Stimulated activated CD4-positive, alpha-beta T cell treated with anti-CD3 and anti-CD28 coated beads, TNF-alpha, amount 100 ng/mL, for 1 hour (primary cell): ENCODE data around the gene RELT.

Experiments
- DNase-seq, 3 donors: peaks; one replicate each; pipeline ENCODE4 v3.0.0-alpha.2; 2020; ENCODE audit warnings: low read depth in 3 of 3, low spot score in 1 of 3

RELT gene

DNA sequence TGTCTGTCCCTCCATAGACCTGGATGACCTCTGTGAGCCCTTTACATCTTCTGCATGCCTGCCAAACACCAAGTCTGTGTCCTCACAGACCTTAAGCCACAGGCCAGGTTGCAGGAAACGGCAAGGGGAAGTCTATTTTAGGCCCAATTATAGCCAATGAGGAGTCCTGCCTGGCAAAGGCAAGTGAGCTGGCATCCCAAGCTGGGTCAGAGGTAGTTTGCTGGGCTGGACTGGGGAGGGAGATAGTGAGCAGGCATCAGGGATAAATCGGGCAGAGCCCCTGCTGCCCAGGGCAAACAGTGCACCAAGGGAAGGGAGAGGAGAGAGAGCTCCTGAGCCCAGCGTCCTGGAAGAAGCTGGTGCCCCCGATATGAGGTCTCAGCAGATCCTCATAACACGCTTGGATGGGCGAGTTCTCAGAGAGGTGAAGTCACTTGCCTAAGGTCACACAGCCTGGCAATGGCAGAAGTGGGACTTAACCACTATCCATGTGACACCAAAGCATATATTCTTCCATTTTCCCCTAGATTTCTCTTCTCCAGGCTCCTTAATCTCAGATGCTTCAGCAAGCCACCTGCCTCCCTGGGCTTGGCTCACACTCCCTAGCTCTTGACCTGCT is 3.7 kb upstream of the RELT start:
- no peak for DNase-seq

DNA sequence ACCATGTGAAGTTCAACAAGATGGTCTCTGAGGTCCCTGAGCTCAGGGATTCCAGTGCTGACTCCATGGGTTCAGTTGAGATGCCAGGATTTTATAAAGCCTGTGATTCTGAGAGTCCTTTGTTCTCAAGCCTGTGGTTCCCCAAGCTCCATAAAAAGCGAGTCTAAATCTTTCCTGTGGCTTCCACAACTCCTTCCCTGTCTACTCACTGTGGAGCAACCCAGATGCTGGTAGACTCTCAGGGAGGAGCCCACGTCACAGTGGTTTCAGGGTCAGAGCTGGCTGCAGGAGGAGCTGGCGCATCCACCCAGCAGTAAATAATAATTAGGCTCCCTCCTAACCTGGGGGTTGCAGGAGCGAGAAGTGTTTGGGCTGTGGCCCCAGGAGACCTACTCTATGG is 2.0 kb upstream of the RELT start:
- DNase-seq: no peak

DNA sequence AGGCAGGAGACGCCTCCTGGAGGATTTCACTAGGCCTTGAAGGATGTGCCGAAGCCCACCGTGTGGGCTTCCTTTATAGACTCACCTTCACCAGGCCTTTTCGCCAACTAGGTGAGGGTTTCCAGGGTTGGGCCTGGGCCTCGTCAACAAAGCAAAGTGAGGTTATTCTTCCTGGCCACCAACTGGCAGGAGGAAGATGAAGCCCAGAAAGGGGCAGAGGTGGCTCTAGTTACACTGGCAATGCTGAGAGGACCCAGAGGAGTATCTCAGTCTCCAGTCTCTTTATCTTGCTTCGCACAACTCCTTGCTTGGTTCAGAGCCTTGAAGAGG is 404 bp upstream of the RELT start:
- no peak for DNase-seq

DNA sequence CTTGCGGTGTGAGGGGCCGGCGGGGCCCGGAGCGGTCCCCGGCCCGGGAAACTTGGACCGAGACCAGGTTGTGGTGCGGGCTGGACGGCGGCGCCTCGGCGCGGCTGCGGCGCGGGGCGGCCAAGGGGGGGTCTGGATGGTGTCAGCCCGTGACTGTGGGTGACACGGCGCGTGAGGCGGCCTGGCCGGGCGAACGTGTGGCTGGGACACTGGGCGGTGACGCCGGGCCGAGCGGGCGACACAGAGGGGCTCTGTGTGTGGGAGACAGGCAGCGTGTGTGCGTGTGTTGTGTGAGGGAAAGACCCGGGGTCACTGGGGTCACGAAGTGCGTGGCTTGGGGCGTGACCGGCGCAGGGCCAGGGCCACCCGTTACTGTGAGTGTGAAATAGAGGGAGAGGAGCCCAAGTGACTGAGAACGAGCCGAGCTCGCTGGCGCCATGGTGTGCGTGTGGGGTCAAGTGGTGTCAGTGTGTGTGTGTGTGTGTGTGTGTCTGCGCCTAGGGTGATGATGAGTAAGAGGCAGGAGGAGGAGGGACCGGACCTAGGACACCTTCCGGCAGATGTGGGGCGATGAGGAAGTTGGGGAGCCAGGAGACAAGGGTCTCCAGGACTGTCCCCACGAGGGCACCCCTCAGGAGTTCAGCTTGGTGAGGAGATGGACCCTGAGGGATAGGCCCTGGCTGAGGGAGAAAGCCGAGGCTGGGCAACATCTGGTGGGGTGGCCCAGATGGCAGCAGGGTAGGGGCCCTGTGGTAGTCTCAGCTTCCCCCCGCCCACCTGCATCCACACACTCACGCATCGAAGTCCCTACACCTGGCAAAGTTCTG is 817 bp downstream of the RELT start:
- DNase-seq: peak in 1 of 3 donors; percentile 38

DNA sequence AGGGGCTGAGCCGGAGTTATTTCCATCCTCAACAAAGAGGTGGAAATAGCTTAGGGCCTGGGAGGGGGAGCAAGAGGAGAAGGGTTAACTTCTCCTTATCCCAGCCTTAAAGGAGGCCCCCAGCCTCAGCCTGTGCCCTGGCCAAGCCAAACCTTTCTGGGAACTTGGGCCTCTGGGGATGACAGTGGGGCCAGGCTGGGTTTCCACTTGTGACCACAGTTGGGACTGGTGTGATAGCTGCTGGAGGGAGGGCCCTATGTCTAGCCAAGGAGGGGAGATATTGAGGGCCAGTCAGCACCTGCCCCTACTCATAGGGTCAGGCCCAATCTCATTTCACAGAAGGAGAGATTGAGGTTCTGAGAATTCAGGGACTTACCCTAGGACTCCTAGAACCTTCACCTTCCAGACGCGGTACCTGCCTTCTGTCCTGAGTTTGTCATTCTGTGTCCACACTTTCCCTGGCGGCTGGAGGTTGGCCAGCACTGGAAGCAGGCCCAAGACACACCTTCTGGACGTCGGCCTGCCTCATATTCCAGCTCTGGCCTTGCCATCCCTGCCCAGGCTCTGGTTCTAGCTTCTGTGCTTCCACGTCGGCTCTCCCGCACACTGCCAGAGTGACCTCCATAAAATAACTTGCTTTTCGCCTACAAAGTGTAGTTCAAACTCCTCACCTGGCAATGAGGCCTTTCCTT is 3.1 kb downstream of the RELT start:
- DNase-seq: no peak

DNA sequence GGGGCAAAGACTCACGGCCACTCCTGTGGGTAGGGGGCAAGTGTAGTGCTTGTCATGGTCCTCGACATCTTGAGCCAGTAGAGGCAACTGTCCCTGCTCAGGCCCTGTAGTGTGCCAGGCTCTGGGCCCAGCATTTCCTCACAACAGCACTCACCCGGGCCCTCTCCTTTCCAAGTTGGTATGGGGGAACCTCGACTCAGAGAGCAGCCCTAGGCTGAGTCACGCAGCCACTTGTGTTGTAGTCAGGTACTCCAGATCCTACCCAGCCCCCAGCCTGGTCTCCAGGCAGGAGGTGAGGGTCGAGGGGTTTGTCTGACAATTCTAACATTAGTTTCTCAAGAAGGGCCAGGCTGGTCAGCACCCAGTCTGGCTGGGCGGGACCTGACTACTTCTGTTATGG is 4.1 kb downstream of the RELT start:
- no peak for DNase-seq

DNA sequence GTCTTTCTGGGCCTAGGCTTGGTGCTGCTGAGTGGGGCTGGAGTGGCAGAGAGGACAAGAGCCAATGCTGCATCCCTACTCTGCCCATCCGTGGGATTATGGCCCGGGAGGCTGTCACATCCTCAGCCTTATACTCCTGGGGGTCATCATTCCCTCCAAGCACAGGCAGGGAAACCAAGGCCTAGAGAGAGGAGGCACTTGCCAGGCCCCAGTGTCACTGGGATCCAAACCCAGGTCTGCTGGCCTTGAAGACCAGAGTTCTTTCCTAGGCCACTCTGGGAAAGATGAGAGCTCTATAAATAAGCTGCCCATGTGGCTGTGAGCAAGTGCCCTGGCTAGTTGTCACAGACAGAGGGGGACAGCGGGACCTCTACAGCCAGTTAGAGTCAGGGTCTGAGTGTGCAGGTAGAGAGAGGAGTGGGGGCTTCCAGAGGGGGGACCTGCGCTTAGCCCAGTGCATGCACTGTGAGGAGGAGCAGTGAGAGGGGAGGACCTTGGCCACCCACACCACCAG is 4.8 kb downstream of the RELT start:
- DNase-seq: no peak

DNA sequence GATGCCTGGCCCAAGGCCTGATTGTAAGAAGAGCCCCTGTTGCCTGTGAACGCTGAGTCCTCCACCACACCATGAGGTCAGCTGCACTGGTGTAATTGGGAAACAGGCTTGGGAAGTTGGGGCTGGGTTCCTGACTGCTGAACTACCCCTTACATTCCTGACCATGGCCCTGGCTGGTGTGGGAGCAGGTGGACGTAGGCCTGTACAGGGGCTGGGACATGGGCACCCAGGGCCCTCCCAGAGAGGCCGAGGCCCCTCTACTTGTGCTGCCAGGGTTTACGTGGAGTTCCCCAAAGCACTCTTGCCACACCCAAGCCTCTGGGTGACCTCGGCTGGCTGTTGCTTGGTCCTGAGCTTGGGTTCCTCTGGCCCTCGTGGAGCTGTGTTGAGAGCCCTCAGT is 5.4 kb downstream of the RELT start:
- no peak for DNase-seq

DNA sequence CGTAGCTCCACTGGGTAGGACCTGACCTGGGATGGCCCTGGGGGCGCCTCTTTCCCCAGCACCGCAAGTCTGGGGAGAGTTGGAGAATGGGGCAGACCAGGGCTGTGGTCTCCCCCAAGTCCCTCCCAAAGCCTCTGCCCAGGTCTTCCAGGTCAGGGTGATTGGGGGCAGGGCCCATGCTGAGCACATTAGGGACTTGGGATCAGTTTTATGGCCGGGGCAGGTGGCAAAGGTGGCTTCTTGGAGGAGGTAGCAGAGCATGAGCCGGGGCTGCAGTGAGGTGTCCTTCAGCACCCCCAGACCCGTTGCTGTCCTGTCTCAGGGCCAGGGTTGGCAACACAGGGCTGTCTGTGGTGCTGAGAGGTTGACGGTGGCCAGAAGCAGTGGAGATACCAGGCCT is 6.0 kb downstream of the RELT start:
- no peak for DNase-seq

DNA sequence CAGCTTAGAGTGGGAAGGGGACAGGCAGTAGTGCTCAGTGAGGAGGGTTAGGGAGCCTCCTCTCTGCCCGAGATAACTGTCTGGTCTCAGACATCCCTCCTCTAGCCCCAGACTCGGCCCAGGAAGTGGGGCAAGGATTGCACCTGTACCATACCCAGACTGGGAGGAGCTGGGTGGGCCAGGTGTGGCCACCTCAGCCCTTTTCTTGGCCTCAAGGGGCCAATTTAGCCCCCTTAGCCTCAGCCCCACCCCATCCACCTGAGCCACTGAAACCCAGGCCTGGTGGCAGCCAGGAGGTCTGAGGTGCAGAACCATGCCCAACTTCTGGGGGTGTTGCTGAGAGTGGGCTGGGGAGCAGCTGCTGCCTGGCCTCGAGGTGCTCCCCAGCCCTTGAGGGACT is 6.5 kb downstream of the RELT start:
- DNase-seq: no peak

DNA sequence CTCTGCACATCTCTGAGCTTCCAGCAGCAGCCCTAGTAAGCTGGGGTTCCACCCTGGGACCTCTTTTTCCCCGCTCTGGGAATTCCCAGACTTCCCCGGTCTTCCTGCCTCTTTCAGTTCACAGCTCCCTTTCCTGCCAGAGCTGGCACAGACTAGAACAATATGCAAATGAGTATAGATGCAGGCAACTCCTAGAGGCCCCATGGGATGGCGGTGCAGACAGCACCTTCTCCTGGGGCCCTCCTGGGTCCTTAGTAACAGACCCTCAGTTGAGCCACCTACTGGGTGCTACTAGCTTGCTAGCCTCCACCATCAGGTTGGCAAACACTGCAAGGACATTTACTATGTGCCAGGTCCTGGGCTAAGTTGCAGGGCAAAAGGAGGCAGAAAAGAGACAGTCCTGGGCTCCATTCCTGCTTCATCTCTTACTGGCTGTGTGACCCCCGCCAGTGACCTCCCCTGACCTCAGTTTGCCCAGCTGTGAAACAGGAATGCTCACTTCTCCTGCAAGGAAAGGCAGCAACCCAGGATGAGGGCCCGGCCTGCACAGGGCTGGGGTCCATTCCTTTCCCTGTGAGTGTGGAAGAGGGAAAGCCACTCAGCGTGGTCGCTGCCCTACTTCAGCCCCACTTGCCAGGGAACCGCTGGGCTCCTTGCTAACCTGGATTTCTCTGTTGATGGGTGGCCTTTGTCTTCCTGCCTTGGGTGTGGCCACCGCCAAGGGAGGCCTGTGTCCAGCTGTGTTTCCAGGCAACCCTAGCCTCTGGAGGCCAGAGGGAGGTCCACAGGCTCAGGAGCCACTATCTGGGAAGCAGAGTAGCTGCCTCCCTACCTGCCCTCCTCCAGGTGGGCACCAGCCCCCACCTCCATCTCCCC is 7.3 kb downstream of the RELT start:
- no peak for DNase-seq

DNA sequence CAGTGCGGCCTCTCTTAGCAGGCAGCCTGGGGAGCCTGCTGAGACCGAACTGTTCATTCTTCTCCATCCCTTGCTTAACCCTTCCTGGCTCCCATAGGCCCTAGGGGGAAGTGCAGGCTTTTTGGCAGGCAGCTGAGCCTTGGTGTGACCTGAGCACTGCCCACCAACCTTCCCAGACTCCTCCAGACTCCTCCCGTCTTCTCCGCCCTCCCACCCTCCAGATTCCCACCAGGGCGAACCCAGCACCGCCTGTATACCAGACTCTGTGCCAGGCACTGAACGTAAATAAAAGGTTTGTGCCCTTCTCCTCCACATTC is 7.9 kb downstream of the RELT start:
- DNase-seq: no peak

DNA sequence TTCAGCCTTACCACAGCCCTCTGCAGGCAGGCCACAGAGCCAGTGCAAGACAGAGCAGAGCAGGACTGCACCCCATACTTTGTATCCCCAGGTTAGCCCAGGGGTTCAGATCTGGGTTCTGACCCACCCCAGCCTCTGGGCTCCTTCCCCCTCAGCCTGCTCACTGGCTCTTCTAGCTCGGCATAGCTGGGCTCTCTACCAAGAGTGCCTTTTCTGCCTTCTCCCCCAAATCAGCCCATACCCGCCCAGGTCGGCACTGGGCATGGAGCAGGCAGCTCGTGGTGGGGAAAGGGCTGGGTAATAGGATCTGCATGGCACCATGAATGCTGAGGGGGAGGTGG is 8.3 kb downstream of the RELT start:
- DNase-seq: no peak

DNA sequence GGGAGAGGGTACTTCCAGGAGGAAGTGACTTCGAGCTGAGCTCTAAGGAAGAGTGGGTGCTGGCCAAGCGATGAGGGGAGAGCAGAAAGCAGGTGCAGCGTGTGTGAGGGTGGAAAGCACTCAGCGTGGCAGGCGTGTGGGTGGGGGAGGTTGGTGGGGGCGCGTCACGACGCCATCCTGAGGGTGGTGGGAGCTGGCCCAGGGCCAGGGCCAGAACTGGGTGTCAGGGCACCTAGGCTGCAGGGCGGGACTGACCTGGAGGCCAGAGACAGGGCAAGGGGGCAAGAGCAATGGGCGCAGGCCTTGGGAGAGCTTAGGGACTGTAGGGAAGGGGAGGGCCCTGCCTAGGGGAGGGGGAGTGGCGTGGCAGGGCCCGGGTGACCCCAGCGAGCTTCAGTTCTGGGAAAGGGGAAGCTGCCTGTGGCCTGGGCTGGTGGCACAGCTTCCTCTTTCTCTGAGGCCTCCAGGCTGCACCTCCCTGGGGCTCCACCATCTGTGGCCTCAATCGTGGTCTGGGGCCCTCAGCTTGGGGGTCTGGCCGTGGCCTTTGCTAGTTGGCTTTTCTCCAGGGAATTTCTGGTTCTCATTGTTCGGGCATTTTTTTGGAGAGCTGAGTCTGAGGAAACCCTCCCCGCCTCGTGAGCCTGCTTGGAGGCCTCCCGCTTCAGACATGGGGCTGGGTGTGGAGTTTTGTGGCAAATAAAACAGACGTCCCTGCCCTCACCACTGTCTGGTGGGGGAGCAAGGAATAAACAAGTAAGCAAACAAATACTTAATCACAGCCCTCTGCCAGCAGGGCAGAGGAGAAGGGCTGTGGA is 8.9 kb downstream of the RELT start:
- no peak for DNase-seq

DNA sequence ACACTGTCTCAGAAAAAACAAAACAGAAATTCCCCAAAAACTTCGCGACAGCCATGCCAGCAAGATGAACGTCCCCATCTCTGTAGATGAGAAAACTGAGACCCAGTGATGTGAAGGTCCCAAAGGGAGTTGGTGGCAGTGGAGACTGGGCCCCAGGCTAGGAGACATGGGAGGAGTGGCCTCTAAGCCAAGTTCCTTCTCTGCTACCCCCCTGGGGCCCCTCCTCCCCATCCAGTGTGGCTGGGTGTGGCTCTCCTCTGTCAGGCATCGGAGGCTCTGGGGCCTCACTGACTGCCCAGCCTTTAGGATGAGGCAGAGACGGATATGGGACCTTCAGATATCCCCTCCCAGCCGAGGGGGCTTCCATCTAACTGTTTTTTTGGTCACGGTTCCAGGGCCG is 9.8 kb downstream of the RELT start:
- no peak for DNase-seq

DNA sequence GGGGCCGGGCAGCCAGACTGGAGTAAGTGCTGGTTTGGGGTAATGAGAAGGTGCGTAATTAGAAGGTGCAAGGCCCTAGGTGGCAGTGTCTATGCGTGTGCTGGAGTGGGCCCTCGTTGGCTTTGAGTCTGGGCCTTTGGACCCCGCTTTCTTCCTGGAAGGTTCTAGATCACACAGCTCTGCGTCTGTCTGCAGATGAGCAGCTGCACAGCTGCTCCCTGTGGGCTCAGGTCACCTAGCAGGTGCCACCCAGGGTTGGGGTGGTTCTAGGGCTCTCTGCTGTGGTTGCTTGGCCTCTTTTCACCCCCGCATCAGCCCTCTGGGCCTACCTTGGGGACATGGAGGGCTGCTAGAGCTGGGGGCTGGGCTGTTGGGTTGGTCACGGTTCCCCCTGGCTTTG is 10.3 kb downstream of the RELT start:
- DNase-seq: no peak

DNA sequence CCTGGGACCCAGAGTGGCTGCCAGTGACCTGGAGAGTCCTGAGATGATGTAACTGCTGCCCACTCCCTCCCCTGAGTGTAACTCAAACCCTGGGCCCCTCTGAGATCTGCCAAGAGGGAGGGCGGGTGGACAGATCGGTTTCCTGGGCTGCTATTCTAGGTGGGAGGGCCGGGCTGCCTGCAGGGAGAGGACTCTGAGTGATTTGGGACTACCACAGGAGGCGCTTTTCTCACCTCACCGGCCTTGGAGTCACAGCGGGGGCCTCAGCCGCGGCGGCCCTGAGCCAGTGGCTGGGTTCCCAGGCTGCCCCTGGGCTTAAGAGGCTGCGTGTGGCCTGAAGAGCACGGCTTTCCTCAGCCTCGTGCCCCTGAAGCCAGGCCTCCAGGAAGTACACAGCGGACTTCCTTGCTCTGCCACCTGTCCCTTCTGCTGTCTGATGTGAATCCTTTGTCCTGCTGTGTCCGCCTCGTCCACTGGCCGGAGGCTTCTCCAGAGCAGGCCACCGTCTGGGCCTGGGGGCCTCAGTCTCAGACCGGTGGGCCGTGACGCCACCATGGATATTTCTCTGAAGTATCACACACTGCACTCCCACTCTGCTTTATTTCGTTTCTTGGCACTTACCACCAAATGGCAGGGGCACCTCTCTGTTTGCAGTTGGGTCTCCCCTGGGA is 11.5 kb downstream of the RELT start:
- no peak for DNase-seq

DNA sequence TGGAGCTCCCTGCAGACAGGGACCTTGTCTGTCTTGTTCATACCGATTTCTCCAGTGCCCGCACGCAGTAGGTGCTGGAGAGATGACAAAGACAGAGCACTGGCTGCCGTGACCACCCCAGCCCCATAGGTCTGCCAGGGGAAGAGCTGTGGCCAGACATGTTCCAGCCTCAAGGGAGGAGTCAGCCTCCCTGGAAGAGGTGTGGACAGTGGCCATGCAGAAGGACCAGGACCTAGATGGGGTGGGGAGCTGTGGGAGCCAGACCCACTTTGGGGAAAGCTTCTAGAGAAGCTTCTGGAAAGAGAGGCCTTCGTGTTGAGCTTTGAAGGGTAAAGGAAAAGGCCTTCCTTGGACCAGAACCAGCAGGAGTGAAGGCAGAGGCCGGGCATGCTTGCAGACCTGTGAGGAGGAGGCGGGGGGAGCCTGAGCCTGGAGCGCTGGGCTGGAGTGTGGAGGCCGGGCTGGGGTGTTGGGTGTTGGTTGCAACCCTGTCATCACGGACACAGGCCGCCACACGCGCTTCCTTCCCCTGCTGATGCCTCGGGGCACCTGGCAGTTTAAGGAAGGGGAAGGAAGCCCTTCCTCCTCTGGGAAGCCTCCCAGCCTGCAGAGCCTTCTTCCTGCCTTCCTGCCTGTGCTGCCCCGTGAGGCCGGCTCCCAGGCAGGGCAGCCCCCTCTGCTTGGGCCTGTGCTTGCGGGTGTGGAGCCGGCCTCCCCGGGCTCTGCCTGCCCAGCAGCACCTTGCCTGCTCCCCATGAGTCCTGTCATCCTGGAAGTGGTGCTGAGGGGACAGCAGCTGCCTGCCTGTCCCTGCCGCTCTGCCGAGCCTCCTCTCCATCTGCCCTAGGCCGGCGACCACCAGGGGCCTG is 12.3 kb downstream of the RELT start:
- DNase-seq: no peak

DNA sequence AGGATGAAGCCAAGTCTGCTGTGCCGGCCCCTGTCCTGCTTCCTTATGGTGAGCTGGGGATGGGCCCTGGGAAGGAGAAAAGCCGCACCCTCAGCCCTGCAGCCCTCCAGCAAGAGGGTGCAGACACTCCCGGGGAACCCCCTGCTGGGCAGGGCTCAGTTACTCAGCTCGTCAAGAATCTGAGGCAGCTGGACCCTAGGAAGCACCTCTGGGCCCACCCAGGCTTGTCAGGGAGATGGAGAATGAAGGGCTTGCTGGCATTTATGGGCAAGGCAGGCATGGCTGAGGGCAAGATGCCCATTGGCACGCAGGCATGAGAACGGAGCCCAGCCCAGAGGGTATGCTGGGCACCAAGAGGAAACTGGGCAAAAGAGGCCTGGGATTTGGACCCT is 12.9 kb downstream of the RELT start:
- DNase-seq: no peak
